Spleen (tissue), 7 donors: ENCODE measurements around the gene HNMT.

Experiments used
- POLR2AphosphoS5 ChIP-seq, 3 donors: sonication (generic); formaldehyde crosslinking; IDR thresholded peaks; one replicate each; pipeline ENCODE4 v1.5.1; 2017; ENCODE audit warnings: antibody characterized with exemption in 3 of 3
- TF ChIP-seq, protein P1 (sequence below), 11 experiments: fragments of 200-600 bp in 7 of 11; fragments of 450-650 bp in 4 of 11; sonication (generic) in 4 of 11; IDR thresholded peaks in 8 of 11; conservative IDR thresholded peaks in 3 of 11; 1 replicate in 7 of 11; 2 replicates in 4 of 11; pipeline versions ENCODE4 v1.4.0 to v1.8.0; 2016 to 2021; ENCODE audit warnings: antibody characterized with exemption in 11 of 11, inconsistent platforms in 4 of 11, mild to moderate bottlenecking in 1 of 11
- donor health status: DM: no; HTN: no; CAD: no; lungs with moderate emphysema.
- donor health status: DM: no; HTN: no; CAD: no.
- donor health status: DM: no; HTN: no; CAD: no.

DNA sequence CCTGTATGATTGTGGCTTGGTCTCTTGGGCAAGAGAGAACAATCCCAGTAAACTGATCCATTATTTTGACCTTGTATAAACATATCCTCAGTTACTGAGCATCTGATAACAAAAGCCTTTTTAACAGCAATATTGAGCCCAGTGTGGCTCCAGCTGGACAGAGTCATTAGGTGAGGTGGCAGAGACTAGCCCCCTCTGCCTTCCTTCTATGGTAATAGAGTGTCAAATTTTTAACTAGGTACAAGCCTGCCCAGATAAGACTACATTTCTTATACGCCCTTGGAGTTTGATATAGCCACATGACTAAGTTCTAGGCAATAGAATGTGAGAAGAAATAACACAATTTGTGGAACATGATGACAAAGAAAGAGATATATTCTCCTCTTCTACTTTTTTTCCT is 56.2 kb downstream of the HNMT start:
- TF ChIP-seq, protein P1, sequence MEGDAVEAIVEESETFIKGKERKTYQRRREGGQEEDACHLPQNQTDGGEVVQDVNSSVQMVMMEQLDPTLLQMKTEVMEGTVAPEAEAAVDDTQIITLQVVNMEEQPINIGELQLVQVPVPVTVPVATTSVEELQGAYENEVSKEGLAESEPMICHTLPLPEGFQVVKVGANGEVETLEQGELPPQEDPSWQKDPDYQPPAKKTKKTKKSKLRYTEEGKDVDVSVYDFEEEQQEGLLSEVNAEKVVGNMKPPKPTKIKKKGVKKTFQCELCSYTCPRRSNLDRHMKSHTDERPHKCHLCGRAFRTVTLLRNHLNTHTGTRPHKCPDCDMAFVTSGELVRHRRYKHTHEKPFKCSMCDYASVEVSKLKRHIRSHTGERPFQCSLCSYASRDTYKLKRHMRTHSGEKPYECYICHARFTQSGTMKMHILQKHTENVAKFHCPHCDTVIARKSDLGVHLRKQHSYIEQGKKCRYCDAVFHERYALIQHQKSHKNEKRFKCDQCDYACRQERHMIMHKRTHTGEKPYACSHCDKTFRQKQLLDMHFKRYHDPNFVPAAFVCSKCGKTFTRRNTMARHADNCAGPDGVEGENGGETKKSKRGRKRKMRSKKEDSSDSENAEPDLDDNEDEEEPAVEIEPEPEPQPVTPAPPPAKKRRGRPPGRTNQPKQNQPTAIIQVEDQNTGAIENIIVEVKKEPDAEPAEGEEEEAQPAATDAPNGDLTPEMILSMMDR (IDR thresholded peaks at IDR 0.05 in 8 of 11, conservative IDR thresholded peaks at IDR 0.05 in 3 of 11): no peak
- TF ChIP-seq POLR2AphosphoS5 (IDR thresholded peaks at IDR 0.05): no peak
